Skeletal muscle tissue (tissue), 4 donors: ENCODE results near the gene MEF2A. TPM values are rescaled to one million over a fixed set of nuclear protein-coding genes. Genes with fewer than 3 reads are reported as not detected.
"Not testable (repeated sequence)": the region's sequence is repeated elsewhere in the genome, so short reads cannot be mapped to it uniquely, and the experiment has no call there.

Experiments used
- H3K27ac ChIP-seq: one replicate; pipeline ENCODE4 v1.7.0; 2013; ENCODE audit warnings: mild to moderate bottlenecking, low read depth, low read length, inconsistent platforms
- H3K27me3 ChIP-seq, 3 donors: one replicate each; pipeline ENCODE4 v1.7.0; 2013; ENCODE audit warnings: low read length in 3 of 3; ENCODE audit not compliant: control insufficient read depth in 3 of 3, insufficient read depth in 3 of 3
- H3K36me3 ChIP-seq, 3 donors: one replicate each; pipeline ENCODE4 v1.7.0; 2013; ENCODE audit warnings: low read length in 3 of 3; ENCODE audit not compliant: control insufficient read depth in 3 of 3, insufficient read depth in 3 of 3
- H3K4me1 ChIP-seq, 3 donors: one replicate each; pipeline ENCODE4 v1.7.0; 2013; ENCODE audit warnings: low read length in 3 of 3, mild to moderate bottlenecking in 3 of 3; ENCODE audit not compliant: control insufficient read depth in 3 of 3, insufficient read depth in 3 of 3
- H3K4me3 ChIP-seq, 3 donors: one replicate each; pipeline ENCODE4 v1.7.0; 2013; ENCODE audit warnings: low read length in 3 of 3
- H3K9ac ChIP-seq, 3 donors: one replicate each; pipeline ENCODE4 v1.7.0; 2013; ENCODE audit warnings: low read length in 3 of 3, mild to moderate bottlenecking in 3 of 3, moderate library complexity in 2 of 3, low read depth in 1 of 3
- H3K9me3 ChIP-seq, 3 donors: one replicate each; pipeline ENCODE4 v1.7.0; 2013; ENCODE audit warnings: low read length in 3 of 3; ENCODE audit not compliant: control insufficient read depth in 3 of 3
- total RNA-seq: library from RNA; depleted of rRNA; stranded (reverse); fragments of >200 nt; gene quantifications from one replicate; pipeline ENCODE4 v1.2.3, GENCODE V29; 2014
- donor health status: Osteomylitis.

Gene MEF2A
- total RNA-seq, 1 donor from 2014 or later, result 29.7 TPM

- Histone ChIP-seq H3K9me3 (no peaks in the 10 kb centered on the region), H3K4me1 (peaks cover 0 to 3% (median 3%) of the 10 kb centered on the region in 3 donors), H3K4me3 (no peak overlapping the region), H3K9ac (no peak overlapping the region), H3K27ac (no peak overlapping the region), H3K36me3 (peaks cover 0 to 4% (median 2%) of the 10 kb centered on the region in 3 donors), H3K27me3 (no peaks in the 10 kb centered on the region)
These were observed 97.1 kb downstream of the MEF2A start for GRCh38 chr15:99662903-99663302.

DNA sequence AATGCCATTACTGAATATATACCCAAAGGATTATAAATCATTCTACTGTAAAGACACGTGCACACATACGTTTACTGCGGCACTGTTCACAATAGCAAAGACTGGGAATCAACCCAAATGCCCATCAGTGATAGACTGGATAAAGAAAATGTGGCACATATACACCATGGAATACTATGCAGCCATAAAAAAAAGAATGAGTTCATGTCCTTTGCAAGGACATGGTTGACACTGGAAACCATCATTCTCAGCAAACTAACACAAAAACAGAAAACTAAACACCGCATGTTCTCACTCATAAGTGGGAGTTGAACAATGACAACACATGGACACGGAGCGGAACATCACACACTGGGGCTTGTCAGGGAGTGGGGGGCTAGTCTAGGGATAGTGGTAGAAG lies 100.3 kb downstream of the MEF2A start:
- H3K36me3 ChIP-seq, H3K27me3 ChIP-seq, H3K9ac ChIP-seq, H3K9me3 ChIP-seq, H3K4me1 ChIP-seq, H3K4me3 ChIP-seq, H3K27ac ChIP-seq: not testable (repeated sequence)

GRCh38 chr15:99668533-99669182 lies 102.9 kb downstream of the MEF2A start:
- no peaks in the 10 kb centered on the region for H3K9me3 ChIP-seq
- no peaks in the 10 kb centered on the region for H3K27me3 ChIP-seq
- no peak overlapping the region for H3K4me3 ChIP-seq
- peaks cover 0 to 3% (median 0%) of the 10 kb centered on the region in 3 donors for H3K4me1 ChIP-seq
- H3K27ac ChIP-seq, result no peak overlapping the region
- peaks cover 3 to 14% (median 10%) of the 10 kb centered on the region in 3 donors for H3K36me3 ChIP-seq
- H3K9ac ChIP-seq, result no peak overlapping the region

GRCh38 chr15:99669250-99669649 lies 103.5 kb downstream of the MEF2A start:
- Histone ChIP-seq H3K4me1 (peaks cover 0 to 3% (median 0%) of the 10 kb centered on the region in 3 donors), H3K27me3 (no peaks in the 10 kb centered on the region), H3K9ac (no peak overlapping the region), H3K27ac (no peak overlapping the region), H3K4me3 (no peak overlapping the region), H3K36me3 (peaks cover 4 to 15% (median 9%) of the 10 kb centered on the region in 3 donors), H3K9me3 (no peaks in the 10 kb centered on the region)

- H3K4me3 ChIP-seq, result no peak overlapping the region
- H3K27me3 ChIP-seq, result no peaks in the 10 kb centered on the region
- no peaks in the 10 kb centered on the region for H3K9me3 ChIP-seq
- H3K36me3 ChIP-seq, result peaks cover 15 to 26% (median 22%) of the 10 kb centered on the region in 3 donors
- no peak overlapping the region for H3K27ac ChIP-seq
- H3K4me1 ChIP-seq, result peaks cover 0 to 3% (median 0%) of the 10 kb centered on the region in 3 donors
- H3K9ac ChIP-seq, result no peak overlapping the region
These were observed 106.3 kb downstream of the MEF2A start for GRCh38 chr15:99671926-99672635.

GRCh38 chr15:99673111-99673510 lies 107.3 kb downstream of the MEF2A start:
- peaks cover 15 to 26% (median 22%) of the 10 kb centered on the region in 3 donors for H3K36me3 ChIP-seq
- H3K4me1 ChIP-seq, result peaks cover 0 to 3% (median 0%) of the 10 kb centered on the region in 3 donors
- H3K4me3 ChIP-seq, result no peak overlapping the region
- H3K27ac ChIP-seq, result no peak overlapping the region
- no peaks in the 10 kb centered on the region for H3K27me3 ChIP-seq
- no peak overlapping the region for H3K9ac ChIP-seq
- H3K9me3 ChIP-seq, result no peaks in the 10 kb centered on the region

DNA sequence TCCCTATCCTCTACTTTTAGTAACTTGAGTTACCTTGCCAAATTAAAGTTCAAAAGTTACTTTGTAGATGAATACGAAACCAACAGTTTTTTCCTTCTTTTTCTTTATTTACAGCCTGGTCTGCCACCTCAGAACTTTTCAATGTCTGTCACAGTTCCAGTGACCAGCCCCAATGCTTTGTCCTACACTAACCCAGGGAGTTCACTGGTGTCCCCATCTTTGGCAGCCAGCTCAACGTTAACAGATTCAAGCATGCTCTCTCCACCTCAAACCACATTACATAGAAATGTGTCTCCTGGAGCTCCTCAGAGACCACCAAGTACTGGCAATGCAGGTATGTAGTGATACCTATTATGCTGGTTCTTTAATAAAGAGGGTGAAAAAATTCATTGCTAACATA lies 108.5 kb downstream of the MEF2A start:
- H3K9ac ChIP-seq, result no peak overlapping the region
- H3K27ac ChIP-seq, result no peak overlapping the region
- no peaks in the 10 kb centered on the region for H3K4me1 ChIP-seq
- H3K4me3 ChIP-seq, result no peak overlapping the region
- H3K27me3 ChIP-seq, result no peaks in the 10 kb centered on the region
- no peaks in the 10 kb centered on the region for H3K9me3 ChIP-seq
- H3K36me3 ChIP-seq, result peaks cover 24 to 32% (median 29%) of the 10 kb centered on the region in 3 donors

DNA sequence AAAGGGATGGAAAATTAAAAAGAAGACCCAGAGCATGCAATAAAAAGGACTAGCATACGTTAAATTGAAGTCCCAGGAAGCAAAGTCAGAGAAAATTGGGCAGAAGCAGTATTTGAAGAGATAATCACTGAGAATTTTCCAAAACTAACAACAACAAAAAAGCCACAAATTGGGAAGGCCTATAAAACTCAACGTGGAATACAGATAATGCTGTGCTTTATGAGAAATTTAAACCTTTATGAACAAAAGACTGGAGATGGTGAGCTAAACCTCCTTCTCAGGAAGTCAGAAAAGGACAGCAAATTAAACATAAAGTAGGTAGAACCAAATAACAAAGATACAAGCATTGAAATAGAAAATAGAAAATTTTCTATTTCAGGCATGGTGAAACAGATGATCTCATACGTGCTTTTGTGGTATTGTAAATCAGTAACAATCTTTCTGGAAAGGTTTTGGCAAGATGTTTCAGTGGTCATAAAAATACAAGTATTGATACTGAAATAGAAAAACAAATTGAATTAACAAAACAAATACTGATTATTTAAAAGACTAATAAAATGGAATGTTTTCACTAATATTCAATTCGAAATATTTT lies 111.9 kb downstream of the MEF2A start:
- Histone ChIP-seq H3K36me3 (peaks cover 25 to 26% (median 25%) of the 10 kb centered on the region in 3 donors), H3K9ac (no peak overlapping the region), H3K27me3 (no peaks in the 10 kb centered on the region), H3K4me3 (no peak overlapping the region), H3K9me3 (no peaks in the 10 kb centered on the region), H3K4me1 (no peaks in the 10 kb centered on the region), H3K27ac (no peak overlapping the region)

GRCh38 chr15:99680276-99680675 lies 114.5 kb downstream of the MEF2A start:
- H3K4me3 ChIP-seq, result no peak overlapping the region
- no peak overlapping the region for H3K27ac ChIP-seq
- H3K36me3 ChIP-seq, result peaks cover 11 to 14% (median 11%) of the 10 kb centered on the region in 3 donors
- no peaks in the 10 kb centered on the region for H3K9me3 ChIP-seq
- H3K27me3 ChIP-seq, result no peaks in the 10 kb centered on the region
- no peaks in the 10 kb centered on the region for H3K4me1 ChIP-seq
- no peak overlapping the region for H3K9ac ChIP-seq

- Histone ChIP-seq H3K4me3 (no peak overlapping the region), H3K9me3 (no peaks in the 10 kb centered on the region), H3K27ac (no peak overlapping the region), H3K36me3 (peaks cover 8 to 10% (median 10%) of the 10 kb centered on the region in 3 donors), H3K4me1 (no peaks in the 10 kb centered on the region), H3K9ac (no peak overlapping the region), H3K27me3 (no peaks in the 10 kb centered on the region)
These were observed 116.2 kb downstream of the MEF2A start for GRCh38 chr15:99681990-99682389.
